HCT116 (cell line): ENCODE data around the gene FAM193B. TPM values are rescaled to one million over a fixed set of nuclear protein-coding genes. Genes with fewer than 3 reads are reported as not detected.

Experiments used
- ATAC-seq: fragments of 200-7000 bp; cut with Tn5 transposase; 2 replicates; pipeline ENCODE4 v1.9.1; 2020; ENCODE audit warnings: mild to moderate bottlenecking, moderate library complexity
- BruUV-seq: library from RNA; stranded (reverse); fragments of 400-500 nt; replicated peaks from 2 replicates; lab custom pipeline; 2021; lab: Mats Ljungman, UMichigan
- CTCF ChIA-PET: fragments of 300-600 bp; sonication (Branson Sonifier 250); formaldehyde crosslinking; loops from one replicate; lab custom pipeline; 2021; ENCODE audit warnings: antibody characterized with exemption; lab: Charles Lee
- POLR2A ChIA-PET: fragments of 300-600, 350-600 bp; sonication (Branson Sonifier 250); formaldehyde crosslinking; loops from one replicate; lab custom pipeline; 2021; ENCODE audit warnings: antibody characterized with exemption; lab: Charles Lee
- RAD21 ChIA-PET, 2 experiments: fragments of 300-600 bp; sonication (Branson Sonifier 250); formaldehyde crosslinking; loops; one replicate each; lab custom pipeline; 2023; ENCODE audit warnings: low total read pairs in 2 of 2; ENCODE audit not compliant: uncharacterized antibody in 2 of 2, unreplicated experiment in 2 of 2, low non-redundant PET in 1 of 2; lab: Charles Lee
- DNase-seq: peaks from one replicate; pipeline ENCODE4 v3.0.0-alpha.2; 2010; ENCODE audit warnings: low read depth, low spot score
- H2AFZ ChIP-seq: fragments of 200-600 bp; shearing (Covaris generic), sonication (generic); 2 replicates; pipeline ENCODE4 v1.6.1; 2017; ENCODE audit warnings: low read depth, mixed run types, mixed read lengths, antibody characterized with exemption, low read length; ENCODE audit not compliant: poor library complexity, severe bottlenecking
- H3K27ac ChIP-seq: 2 replicates; pipeline ENCODE4 v1.5.1; 2012; ENCODE audit warnings: low read depth, low read length
- H3K27me3 ChIP-seq: fragments of 200-600 bp; sonication (generic); 2 replicates; pipeline ENCODE4 v1.6.1; 2016; ENCODE audit warnings: mixed run types, low read length, mixed read lengths; ENCODE audit not compliant: insufficient read depth
- H3K36me3 ChIP-seq, 2 experiments: fragments of 200-500 bp in 1 of 2; fragments of 200-600 bp in 1 of 2; sonication (Bioruptor generic) in 1 of 2; sonication (generic) in 1 of 2; 2 replicates each; pipeline versions ENCODE4 v1.5.1 to v1.6.1; 2014 to 2016; ENCODE audit warnings: low read length in 2 of 2, inconsistent platforms in 1 of 2, mixed read lengths in 1 of 2, mixed run types in 1 of 2; ENCODE audit not compliant: insufficient read depth in 2 of 2, control insufficient read depth in 1 of 2
- H3K4me1 ChIP-seq, 2 experiments: fragments of 200-600 bp in 1 of 2; sonication (generic) in 1 of 2; 2 replicates each; pipeline versions ENCODE4 v1.5.1 to v1.6.1; 2012 to 2017; ENCODE audit warnings: low read length in 2 of 2, inconsistent platforms in 1 of 2, mild to moderate bottlenecking in 1 of 2, mixed read lengths in 1 of 2, mixed run types in 1 of 2, moderate library complexity in 1 of 2; ENCODE audit not compliant: insufficient read depth in 2 of 2, control insufficient read depth in 1 of 2
- H3K4me2 ChIP-seq: fragments of 200-600 bp; sonication (generic); 2 replicates; pipeline ENCODE4 v1.6.1; 2017; ENCODE audit warnings: mixed run types, low read length, mixed read lengths
- H3K4me3 ChIP-seq, 2 experiments: fragments of 200-600 bp in 1 of 2; sonication (generic) in 1 of 2; replicated peaks in 1 of 2; 2 replicates each; pipeline ENCODE4 v1.5.1; 2011 to 2016; ENCODE audit warnings: low read length in 2 of 2, control low read depth in 1 of 2, low read depth in 1 of 2, mild to moderate bottlenecking in 1 of 2, mixed read lengths in 1 of 2, mixed run types in 1 of 2
- H3K79me2 ChIP-seq: fragments of 200-600 bp; sonication (generic); 2 replicates; pipeline ENCODE4 v1.6.1; 2017; ENCODE audit warnings: mild to moderate bottlenecking, mixed run types, low read length, moderate library complexity, mixed read lengths; ENCODE audit not compliant: insufficient read depth
- H3K9ac ChIP-seq: fragments of 200-600 bp; sonication (generic); 2 replicates; pipeline ENCODE4 v1.6.1; 2016; ENCODE audit warnings: low read length, mixed read lengths
- H3K9me2 ChIP-seq: fragments of 200-600 bp; sonication (generic), shearing (Covaris generic); 2 replicates; pipeline ENCODE4 v1.6.1; 2017; ENCODE audit warnings: mixed run types, mild to moderate bottlenecking, moderate library complexity; ENCODE audit not compliant: insufficient read depth
- H3K9me3 ChIP-seq, 2 experiments: fragments of 200-500 bp in 1 of 2; fragments of 200-600 bp in 1 of 2; sonication (Bioruptor generic) in 1 of 2; sonication (generic) in 1 of 2; 2 replicates each; pipeline ENCODE4 v1.6.1; 2014 to 2017; ENCODE audit warnings: low read length in 2 of 2, mixed read lengths in 2 of 2, inconsistent platforms in 1 of 2, low read depth in 1 of 2, mild to moderate bottlenecking in 1 of 2, mixed run types in 1 of 2, moderate library complexity in 1 of 2; ENCODE audit not compliant: control insufficient read depth in 1 of 2, insufficient read depth in 1 of 2
- H4K20me1 ChIP-seq: fragments of 200-600 bp; sonication (generic), shearing (Covaris generic); 2 replicates; pipeline ENCODE4 v1.6.1; 2017; ENCODE audit warnings: mixed run types, mild to moderate bottlenecking, moderate library complexity; ENCODE audit not compliant: insufficient read depth
- CBX3 ChIP-seq: IDR thresholded peaks from 2 replicates; pipeline ENCODE4 v1.6.1; 2012; ENCODE audit warnings: low read depth
- CEBPB ChIP-seq: IDR thresholded peaks from 2 replicates; pipeline ENCODE4 v1.6.1; 2012; ENCODE audit warnings: low read depth
- EGR1 ChIP-seq: IDR thresholded peaks from 2 replicates; pipeline ENCODE4 v1.6.1; 2012; ENCODE audit warnings: low read depth
- EZH2 ChIP-seq: fragments of 200-600 bp; sonication (generic); IDR thresholded peaks from 2 replicates; pipeline ENCODE4 v1.6.1; 2017; ENCODE audit warnings: antibody characterized with exemption, mixed run types
- EZH2phosphoT487 ChIP-seq: fragments of 200-600 bp; IDR thresholded peaks from 2 replicates; pipeline ENCODE4 v1.6.1; 2018; ENCODE audit warnings: antibody characterized with exemption, borderline replicate concordance
- JUND ChIP-seq: IDR thresholded peaks from 2 replicates; pipeline ENCODE4 v1.6.1; 2012
- MAX ChIP-seq: IDR thresholded peaks from 2 replicates; pipeline ENCODE4 v1.6.1; 2012
- POLR2AphosphoS5 ChIP-seq: IDR thresholded peaks from 2 replicates; pipeline ENCODE4 v1.6.1; 2011; ENCODE audit warnings: mild to moderate bottlenecking, low read depth, low read length, moderate library complexity
- SIN3A ChIP-seq: IDR thresholded peaks from 2 replicates; pipeline ENCODE4 v1.6.1; 2012; ENCODE audit warnings: low read depth
- SP1 ChIP-seq: IDR thresholded peaks from 2 replicates; pipeline ENCODE4 v1.6.1; 2012; ENCODE audit warnings: low read depth
- TCF7L2 ChIP-seq: IDR thresholded peaks from 2 replicates; pipeline ENCODE4 v1.7.0; 2011; ENCODE audit warnings: borderline replicate concordance, inconsistent platforms; ENCODE audit not compliant: insufficient read depth, insufficient read length; ENCODE audit errors: extremely low read depth
- YY1 ChIP-seq: IDR thresholded peaks from 2 replicates; pipeline ENCODE4 v1.6.1; 2011; ENCODE audit warnings: low read length, low read depth, moderate library complexity, mild to moderate bottlenecking; ENCODE audit not compliant: insufficient replicate concordance; ENCODE audit errors: extremely low read depth
- ZFX ChIP-seq: fragments of 450-650 bp; IDR thresholded peaks from 2 replicates; pipeline ENCODE4 v1.6.1; 2017
- ZNF274 ChIP-seq: fragments of 200-500 bp; sonication (Bioruptor generic); IDR thresholded peaks from 2 replicates; pipeline ENCODE4 v1.6.1; 2014; ENCODE audit warnings: mild to moderate bottlenecking, low read depth, low read length, inconsistent platforms
- intact Hi-C: fragments of 100-400 bp; cut with micrococcal nuclease; formaldehyde crosslinking; loops from 2 replicates; pipeline ENCODE4 v1.10.0; 2022
- total RNA-seq: library from RNA; stranded (reverse); gene quantifications from one replicate; pipeline ENCODE4 v1.2.1, GENCODE V29; 2021; ENCODE audit not compliant: unreplicated experiment
- TF ChIP-seq, protein P1 (sequence below), 3 experiments: fragments of 200-600 bp in 1 of 3; sonication (generic) in 1 of 3; IDR thresholded peaks in 2 of 3; conservative IDR thresholded peaks in 1 of 3; 2 replicates each; pipeline ENCODE4 v1.5.1; 2012 to 2017; ENCODE audit warnings: low read depth in 2 of 3, low read length in 2 of 3, antibody characterized with exemption in 1 of 3, borderline replicate concordance in 1 of 3, control low read depth in 1 of 3, mild to moderate bottlenecking in 1 of 3, mixed read lengths in 1 of 3, mixed run types in 1 of 3, moderate library complexity in 1 of 3; ENCODE audit not compliant: insufficient read depth in 1 of 3
- TF ChIP-seq, protein P2 (sequence below): IDR thresholded peaks from 2 replicates; pipeline ENCODE4 v1.6.1; 2011; ENCODE audit warnings: mild to moderate bottlenecking, low read length, moderate library complexity; ENCODE audit not compliant: insufficient replicate concordance; ENCODE audit errors: extremely low read depth
- TF ChIP-seq, protein P3 (sequence below): IDR thresholded peaks from 2 replicates; pipeline ENCODE4 v1.6.1; 2012
- TF ChIP-seq, protein P4 (sequence below): IDR thresholded peaks from 2 replicates; pipeline ENCODE4 v1.6.1; 2012; ENCODE audit warnings: low read depth

FAM193B gene
- total RNA-seq, 1 experiment from 2014 or later: 54.0 TPM

GRCh38 chr5:177512736-177513380 lies 41.5 kb downstream of the FAM193B start:
- Histone ChIP-seq H3K9ac (no peak overlapping the region), H3K36me3 (peaks cover 27 to 56% of the 10 kb centered on the region in 2 experiments; a peak in 3 of 4 replicates), H3K27ac (no peak overlapping the region), H3K9me2 (no peaks in the 10 kb centered on the region), H2AFZ (no peak overlapping the region), H4K20me1 (no peaks in the 10 kb centered on the region), H3K4me3 (no peak overlapping the region), H3K27me3 (no peaks in the 10 kb centered on the region), H3K79me2 (peaks cover 25% of the 10 kb centered on the region), H3K9me3 (no peaks in the 10 kb centered on the region), H3K4me2 (no peak overlapping the region), H3K4me1 (peaks cover 5 to 13% of the 10 kb centered on the region in 2 experiments; a peak in 3 of 4 replicates)
- ChIA-PET POLR2A (no interaction called here), CTCF (no interaction called here), RAD21 (no interaction called here)
- TF ChIP-seq YY1 (no peak), CBX3 (no peak), TCF7L2 (no peak), ZNF274 (no peak), EZH2phosphoT487 (no peak), EZH2 (no peak), SP1 (no peak), POLR2AphosphoS5 (no peak), ZFX (no peak), CEBPB (no peak), SIN3A (no peak), JUND (no peak), EGR1 (no peak), MAX (no peak)
- TF ChIP-seq, protein P1, sequence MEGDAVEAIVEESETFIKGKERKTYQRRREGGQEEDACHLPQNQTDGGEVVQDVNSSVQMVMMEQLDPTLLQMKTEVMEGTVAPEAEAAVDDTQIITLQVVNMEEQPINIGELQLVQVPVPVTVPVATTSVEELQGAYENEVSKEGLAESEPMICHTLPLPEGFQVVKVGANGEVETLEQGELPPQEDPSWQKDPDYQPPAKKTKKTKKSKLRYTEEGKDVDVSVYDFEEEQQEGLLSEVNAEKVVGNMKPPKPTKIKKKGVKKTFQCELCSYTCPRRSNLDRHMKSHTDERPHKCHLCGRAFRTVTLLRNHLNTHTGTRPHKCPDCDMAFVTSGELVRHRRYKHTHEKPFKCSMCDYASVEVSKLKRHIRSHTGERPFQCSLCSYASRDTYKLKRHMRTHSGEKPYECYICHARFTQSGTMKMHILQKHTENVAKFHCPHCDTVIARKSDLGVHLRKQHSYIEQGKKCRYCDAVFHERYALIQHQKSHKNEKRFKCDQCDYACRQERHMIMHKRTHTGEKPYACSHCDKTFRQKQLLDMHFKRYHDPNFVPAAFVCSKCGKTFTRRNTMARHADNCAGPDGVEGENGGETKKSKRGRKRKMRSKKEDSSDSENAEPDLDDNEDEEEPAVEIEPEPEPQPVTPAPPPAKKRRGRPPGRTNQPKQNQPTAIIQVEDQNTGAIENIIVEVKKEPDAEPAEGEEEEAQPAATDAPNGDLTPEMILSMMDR (IDR thresholded peaks at IDR 0.05 in 2 of 3, conservative IDR thresholded peaks at IDR 0.05 in 1 of 3; ENCODE audit: borderline replicate concordance in 1 of 3, insufficient read depth in 1 of 3, low read depth in 2 of 3, low read length in 2 of 3): no peak
- TF ChIP-seq, protein P2, sequence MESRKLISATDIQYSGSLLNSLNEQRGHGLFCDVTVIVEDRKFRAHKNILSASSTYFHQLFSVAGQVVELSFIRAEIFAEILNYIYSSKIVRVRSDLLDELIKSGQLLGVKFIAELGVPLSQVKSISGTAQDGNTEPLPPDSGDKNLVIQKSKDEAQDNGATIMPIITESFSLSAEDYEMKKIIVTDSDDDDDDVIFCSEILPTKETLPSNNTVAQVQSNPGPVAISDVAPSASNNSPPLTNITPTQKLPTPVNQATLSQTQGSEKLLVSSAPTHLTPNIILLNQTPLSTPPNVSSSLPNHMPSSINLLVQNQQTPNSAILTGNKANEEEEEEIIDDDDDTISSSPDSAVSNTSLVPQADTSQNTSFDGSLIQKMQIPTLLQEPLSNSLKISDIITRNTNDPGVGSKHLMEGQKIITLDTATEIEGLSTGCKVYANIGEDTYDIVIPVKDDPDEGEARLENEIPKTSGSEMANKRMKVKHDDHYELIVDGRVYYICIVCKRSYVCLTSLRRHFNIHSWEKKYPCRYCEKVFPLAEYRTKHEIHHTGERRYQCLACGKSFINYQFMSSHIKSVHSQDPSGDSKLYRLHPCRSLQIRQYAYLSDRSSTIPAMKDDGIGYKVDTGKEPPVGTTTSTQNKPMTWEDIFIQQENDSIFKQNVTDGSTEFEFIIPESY: no peak
- TF ChIP-seq, protein P3, sequence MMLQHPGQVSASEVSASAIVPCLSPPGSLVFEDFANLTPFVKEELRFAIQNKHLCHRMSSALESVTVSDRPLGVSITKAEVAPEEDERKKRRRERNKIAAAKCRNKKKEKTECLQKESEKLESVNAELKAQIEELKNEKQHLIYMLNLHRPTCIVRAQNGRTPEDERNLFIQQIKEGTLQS: no peak
- TF ChIP-seq, protein P4, sequence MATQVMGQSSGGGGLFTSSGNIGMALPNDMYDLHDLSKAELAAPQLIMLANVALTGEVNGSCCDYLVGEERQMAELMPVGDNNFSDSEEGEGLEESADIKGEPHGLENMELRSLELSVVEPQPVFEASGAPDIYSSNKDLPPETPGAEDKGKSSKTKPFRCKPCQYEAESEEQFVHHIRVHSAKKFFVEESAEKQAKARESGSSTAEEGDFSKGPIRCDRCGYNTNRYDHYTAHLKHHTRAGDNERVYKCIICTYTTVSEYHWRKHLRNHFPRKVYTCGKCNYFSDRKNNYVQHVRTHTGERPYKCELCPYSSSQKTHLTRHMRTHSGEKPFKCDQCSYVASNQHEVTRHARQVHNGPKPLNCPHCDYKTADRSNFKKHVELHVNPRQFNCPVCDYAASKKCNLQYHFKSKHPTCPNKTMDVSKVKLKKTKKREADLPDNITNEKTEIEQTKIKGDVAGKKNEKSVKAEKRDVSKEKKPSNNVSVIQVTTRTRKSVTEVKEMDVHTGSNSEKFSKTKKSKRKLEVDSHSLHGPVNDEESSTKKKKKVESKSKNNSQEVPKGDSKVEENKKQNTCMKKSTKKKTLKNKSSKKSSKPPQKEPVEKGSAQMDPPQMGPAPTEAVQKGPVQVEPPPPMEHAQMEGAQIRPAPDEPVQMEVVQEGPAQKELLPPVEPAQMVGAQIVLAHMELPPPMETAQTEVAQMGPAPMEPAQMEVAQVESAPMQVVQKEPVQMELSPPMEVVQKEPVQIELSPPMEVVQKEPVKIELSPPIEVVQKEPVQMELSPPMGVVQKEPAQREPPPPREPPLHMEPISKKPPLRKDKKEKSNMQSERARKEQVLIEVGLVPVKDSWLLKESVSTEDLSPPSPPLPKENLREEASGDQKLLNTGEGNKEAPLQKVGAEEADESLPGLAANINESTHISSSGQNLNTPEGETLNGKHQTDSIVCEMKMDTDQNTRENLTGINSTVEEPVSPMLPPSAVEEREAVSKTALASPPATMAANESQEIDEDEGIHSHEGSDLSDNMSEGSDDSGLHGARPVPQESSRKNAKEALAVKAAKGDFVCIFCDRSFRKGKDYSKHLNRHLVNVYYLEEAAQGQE: no peak
- intact Hi-C loops: no loop called here
- no TSS peak for BruUV-seq
- no peak for DNase-seq
- no peak for ATAC-seq
